ENCODE data around the gene LLPH.
A peak's percentile ranks its signal among the peaks of the same experiment; 100 is the strongest.

DNA sequence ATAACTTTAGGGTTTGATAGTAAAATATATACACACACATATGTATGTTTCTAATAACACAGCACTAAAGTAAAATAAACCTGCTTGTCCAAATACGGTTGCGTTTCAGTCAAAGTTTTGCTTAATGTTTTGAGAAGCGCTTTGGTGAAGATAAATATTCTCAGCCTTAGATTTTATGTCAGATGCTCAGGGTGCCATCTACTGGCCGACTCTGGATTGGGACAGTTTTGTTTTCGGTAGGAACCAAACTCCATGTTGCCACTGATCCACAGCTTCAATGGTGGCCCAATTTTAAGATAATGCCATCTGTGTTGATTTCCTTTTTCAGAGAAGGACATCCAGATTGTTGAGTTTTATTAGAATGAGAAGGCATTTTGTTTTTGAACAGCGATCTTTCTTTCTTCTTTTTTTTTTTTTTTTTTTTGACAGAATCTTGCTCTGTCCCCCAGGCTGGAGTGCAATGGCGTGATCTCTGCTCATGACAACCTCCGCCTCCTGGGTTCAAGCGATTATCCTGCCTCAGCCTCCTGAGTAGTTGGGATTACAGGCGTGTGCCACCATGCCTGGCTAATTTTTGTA, 43.1 kb downstream of the LLPH start:
- no peak for TF ChIP-seq POLR2A (IDR thresholded peaks at IDR 0.05)
- TF ChIP-seq, protein P1, sequence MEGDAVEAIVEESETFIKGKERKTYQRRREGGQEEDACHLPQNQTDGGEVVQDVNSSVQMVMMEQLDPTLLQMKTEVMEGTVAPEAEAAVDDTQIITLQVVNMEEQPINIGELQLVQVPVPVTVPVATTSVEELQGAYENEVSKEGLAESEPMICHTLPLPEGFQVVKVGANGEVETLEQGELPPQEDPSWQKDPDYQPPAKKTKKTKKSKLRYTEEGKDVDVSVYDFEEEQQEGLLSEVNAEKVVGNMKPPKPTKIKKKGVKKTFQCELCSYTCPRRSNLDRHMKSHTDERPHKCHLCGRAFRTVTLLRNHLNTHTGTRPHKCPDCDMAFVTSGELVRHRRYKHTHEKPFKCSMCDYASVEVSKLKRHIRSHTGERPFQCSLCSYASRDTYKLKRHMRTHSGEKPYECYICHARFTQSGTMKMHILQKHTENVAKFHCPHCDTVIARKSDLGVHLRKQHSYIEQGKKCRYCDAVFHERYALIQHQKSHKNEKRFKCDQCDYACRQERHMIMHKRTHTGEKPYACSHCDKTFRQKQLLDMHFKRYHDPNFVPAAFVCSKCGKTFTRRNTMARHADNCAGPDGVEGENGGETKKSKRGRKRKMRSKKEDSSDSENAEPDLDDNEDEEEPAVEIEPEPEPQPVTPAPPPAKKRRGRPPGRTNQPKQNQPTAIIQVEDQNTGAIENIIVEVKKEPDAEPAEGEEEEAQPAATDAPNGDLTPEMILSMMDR (IDR thresholded peaks at IDR 0.05), result peak in 1 of 3 donors; percentile 33
